Naive B cell (primary cell): ENCODE measurements around the gene SRSF5. TPM values are rescaled to one million over a fixed set of nuclear protein-coding genes. Genes with fewer than 3 reads are reported as not detected.

Experiments used
- ATAC-seq, 2 donors: fragments of 150-1000 bp; cut with Tn5 transposase; 2 replicates each; pipeline ENCODE4 v1.10.0; 2021; ENCODE audit warnings: low read depth in 2 of 2, mild to moderate bottlenecking in 2 of 2, moderate library complexity in 2 of 2
- DNase-seq: peaks from one replicate; pipeline ENCODE4 v3.0.0; 2022
- H3K27ac Mint-ChIP-seq, 6 donors: one replicate each; pipeline ENCODE4 v1.8.0; 2020 to 2022; ENCODE audit warnings: mild to moderate bottlenecking in 6 of 6, mixed read lengths in 6 of 6, moderate library complexity in 5 of 6, inconsistent platforms in 2 of 6
- H3K27me3 Mint-ChIP-seq, 3 donors: one replicate each; pipeline ENCODE4 v1.8.0; 2021 to 2022; ENCODE audit warnings: mixed read lengths in 3 of 3, mild to moderate bottlenecking in 1 of 3
- H3K36me3 Mint-ChIP-seq, 2 donors: one replicate each; pipeline ENCODE4 v1.8.0; 2020 to 2022; ENCODE audit warnings: mixed read lengths in 2 of 2, inconsistent platforms in 1 of 2, mild to moderate bottlenecking in 1 of 2
- H3K4me1 Mint-ChIP-seq, 3 donors: one replicate each; pipeline ENCODE4 v1.8.0; 2020 to 2022; ENCODE audit warnings: mixed read lengths in 3 of 3, inconsistent platforms in 1 of 3, mild to moderate bottlenecking in 1 of 3, moderate library complexity in 1 of 3
- H3K4me3 Mint-ChIP-seq, 8 donors: one replicate each; pipeline ENCODE4 v1.8.0; 2020 to 2022; ENCODE audit warnings: mild to moderate bottlenecking in 8 of 8, mixed read lengths in 8 of 8, moderate library complexity in 8 of 8, inconsistent platforms in 2 of 8
- H3K9me3 Mint-ChIP-seq, 7 donors: one replicate each; pipeline ENCODE4 v1.8.0; 2020 to 2022; ENCODE audit warnings: mixed read lengths in 7 of 7, mild to moderate bottlenecking in 5 of 7, inconsistent platforms in 2 of 7, moderate library complexity in 1 of 7
- polyA plus RNA-seq, 6 donors: library from polyadenylated mRNA; unstranded; fragments of 300-500 nt; fragmentation: Illumina TruSeq; gene quantifications; one replicate each; pipeline ENCODE4 v1.2.3, GENCODE V29; 2021; ENCODE audit warnings: low read depth in 6 of 6

The SRSF5 gene
- polyA plus RNA-seq, 6 donors from 2014 or later, result 654 to 1,299 (median 1,165) TPM

DNA sequence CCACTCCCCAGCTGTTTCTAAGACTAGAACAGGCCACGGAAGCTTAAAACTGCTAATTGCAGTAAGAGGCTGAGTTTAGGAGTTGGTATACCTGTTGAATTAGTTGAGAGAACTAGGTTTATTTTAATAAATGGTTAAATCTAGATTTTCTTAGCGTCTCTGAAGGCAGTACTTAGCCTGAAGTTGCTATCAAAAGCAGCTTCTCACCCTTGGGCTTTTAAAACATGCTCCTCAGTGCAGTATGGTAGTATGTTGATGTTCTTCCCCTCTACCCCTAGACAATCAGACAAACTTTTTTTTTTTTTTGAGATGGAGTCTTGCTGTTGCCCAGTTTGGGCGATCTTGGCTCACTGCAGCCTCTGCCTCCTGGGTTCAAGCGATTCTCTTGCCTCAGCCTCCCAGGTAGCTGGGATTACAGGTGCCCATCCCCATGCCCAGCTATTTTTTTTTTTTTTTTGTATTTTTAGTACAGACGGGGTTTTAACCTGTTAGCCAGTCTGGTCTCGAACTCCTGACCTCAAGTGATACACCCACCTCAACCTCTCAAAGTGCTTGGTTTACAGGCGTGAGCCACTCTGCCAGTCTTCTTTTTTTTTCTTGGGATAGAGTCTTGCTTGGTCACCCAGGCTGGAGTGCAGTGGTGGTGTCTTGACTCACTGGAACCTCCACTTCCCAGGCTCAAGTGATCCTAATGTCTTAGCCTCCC lies 6.8 kb downstream of the SRSF5 start:
- Mint-ChIP-seq H3K36me3 (peaks cover 29% of the 10 kb centered on the region in 2 donors), H3K27ac (peak overlapping the region in 2 of 6 donors; percentile 81 to 83), H3K27me3 (no peaks in the 10 kb centered on the region), H3K4me3 (peak overlapping the region in 2 of 8 donors; percentile 40 to 56), H3K4me1 (peaks cover 41 to 62% (median 44%) of the 10 kb centered on the region in 3 donors), H3K9me3 (no peaks in the 10 kb centered on the region)
- ATAC-seq (peak in 1 of 2 donors; percentile 31), DNase-seq (no peak)

DNA sequence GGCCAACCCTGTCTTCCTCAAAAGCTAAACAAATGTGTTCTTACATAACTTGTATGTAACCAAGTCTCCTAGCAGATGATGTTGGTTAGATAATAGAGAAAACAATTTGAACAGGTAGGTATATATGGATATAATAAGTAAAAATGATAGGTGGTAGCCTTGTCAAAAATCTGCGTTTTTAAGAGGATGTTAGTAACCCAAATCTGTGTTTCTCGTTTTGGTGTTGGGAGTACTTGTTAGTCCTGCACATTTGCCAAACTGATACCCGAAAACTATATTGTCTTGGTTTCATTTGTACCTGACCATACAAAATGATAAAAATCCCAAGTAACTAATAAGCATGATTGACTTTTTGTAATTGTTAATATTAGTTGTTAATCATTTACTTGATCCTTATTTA lies 8.1 kb downstream of the SRSF5 start:
- H3K36me3 Mint-ChIP-seq, result peaks cover 20 to 21% of the 10 kb centered on the region in 2 donors
- no peak for ATAC-seq
- no peaks in the 10 kb centered on the region for H3K27me3 Mint-ChIP-seq
- peak overlapping the region in 1 of 8 donors; percentile 13 for H3K4me3 Mint-ChIP-seq
- H3K9me3 Mint-ChIP-seq, result no peaks in the 10 kb centered on the region
- H3K4me1 Mint-ChIP-seq, result peaks cover 31 to 53% (median 35%) of the 10 kb centered on the region in 3 donors
- no peak for DNase-seq
- peak overlapping the region in 4 of 6 donors; percentile 29 to 82 (median 66) for H3K27ac Mint-ChIP-seq

DNA sequence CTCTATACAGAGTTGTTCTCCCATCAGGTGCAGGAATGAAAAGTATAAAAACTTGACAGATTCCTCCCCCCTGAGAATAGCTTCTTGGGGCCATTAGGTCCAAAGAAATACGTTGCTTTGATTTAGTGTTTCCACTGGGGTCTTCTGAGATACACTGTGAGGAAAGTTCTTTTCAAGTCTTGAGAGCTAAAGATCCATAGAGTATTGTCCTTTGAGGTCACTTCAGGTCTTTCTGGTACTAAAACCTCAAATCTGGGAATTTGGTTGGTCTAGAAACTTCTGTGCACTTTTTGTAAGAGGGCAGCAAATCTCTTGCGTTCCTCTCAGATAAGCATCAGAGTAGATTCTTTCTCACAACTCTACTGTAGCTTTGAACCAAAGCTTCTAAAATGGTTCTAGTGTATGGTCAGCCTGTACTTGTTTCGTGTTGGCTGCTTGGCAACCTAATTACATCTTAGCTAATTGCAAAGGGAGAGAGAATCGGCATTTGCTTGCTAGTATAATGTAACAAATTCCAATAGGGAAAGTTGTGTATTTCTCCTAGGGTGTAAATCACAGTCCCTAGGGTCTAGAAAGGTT lies 10.0 kb downstream of the SRSF5 start:
- H3K36me3 Mint-ChIP-seq, result peaks cover 7 to 26% of the 10 kb centered on the region in 2 donors
- peaks cover 30 to 40% (median 35%) of the 10 kb centered on the region in 3 donors for H3K4me1 Mint-ChIP-seq
- H3K27ac Mint-ChIP-seq, result peak overlapping the region in 4 of 6 donors; percentile 4 to 56 (median 26)
- ATAC-seq (no peak), DNase-seq (no peak)
- no peaks in the 10 kb centered on the region for H3K27me3 Mint-ChIP-seq
- no peaks in the 10 kb centered on the region for H3K9me3 Mint-ChIP-seq
- no peak overlapping the region for H3K4me3 Mint-ChIP-seq

DNA sequence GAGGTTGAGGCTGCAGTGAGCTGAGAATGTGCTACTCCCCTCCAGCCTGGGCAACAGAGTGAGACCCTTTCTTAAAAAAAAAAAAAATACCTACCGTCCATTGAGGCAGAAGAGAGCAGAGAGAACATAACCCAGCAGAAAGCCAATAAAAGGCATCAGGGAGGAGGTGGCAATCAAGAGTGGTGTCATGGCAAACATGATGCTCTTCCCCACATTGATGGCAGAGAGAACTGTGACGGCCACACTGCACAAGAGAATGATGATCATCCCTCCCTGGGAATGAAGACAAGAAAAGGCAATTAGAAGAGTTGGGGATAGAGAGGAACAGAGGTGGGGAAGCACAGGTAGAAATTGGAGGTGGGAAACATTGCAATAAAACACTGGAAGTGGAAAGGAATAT lies 12.1 kb downstream of the SRSF5 start:
- Mint-ChIP-seq H3K4me1 (peaks cover 26 to 30% (median 28%) of the 10 kb centered on the region in 3 donors), H3K4me3 (peak overlapping the region in 1 of 8 donors; percentile 48), H3K27me3 (no peaks in the 10 kb centered on the region), H3K9me3 (no peaks in the 10 kb centered on the region), H3K27ac (peak overlapping the region; percentile 60 to 97 (median 70)), H3K36me3 (peaks cover 7 to 26% of the 10 kb centered on the region in 2 donors)
- DNase-seq (no peak), ATAC-seq (no peak)

DNA sequence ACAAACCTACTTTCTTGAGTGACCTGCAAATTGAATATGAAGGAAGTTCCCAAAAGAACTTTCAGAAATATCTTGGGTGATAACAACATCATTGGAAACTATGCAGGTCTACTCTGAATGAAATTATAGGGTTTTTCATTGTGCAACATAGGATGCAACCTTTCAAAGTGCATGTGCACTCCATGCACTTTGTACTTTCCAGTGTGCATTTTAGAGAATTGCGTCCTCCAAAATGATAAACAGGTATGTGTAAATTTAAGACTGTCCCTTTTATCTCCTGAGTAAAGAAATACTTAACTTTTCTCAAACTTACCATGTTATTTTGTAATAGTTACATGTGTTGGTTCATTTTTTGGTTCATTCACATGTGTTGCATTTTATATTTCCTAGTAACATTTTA lies 13.2 kb downstream of the SRSF5 start:
- Mint-ChIP-seq H3K27me3 (no peaks in the 10 kb centered on the region), H3K36me3 (peaks cover 7 to 26% of the 10 kb centered on the region in 2 donors), H3K9me3 (no peaks in the 10 kb centered on the region), H3K4me1 (peaks cover 20 to 30% (median 28%) of the 10 kb centered on the region in 3 donors), H3K4me3 (no peak overlapping the region), H3K27ac (no peak overlapping the region)
- DNase-seq (no peak), ATAC-seq (no peak)

DNA sequence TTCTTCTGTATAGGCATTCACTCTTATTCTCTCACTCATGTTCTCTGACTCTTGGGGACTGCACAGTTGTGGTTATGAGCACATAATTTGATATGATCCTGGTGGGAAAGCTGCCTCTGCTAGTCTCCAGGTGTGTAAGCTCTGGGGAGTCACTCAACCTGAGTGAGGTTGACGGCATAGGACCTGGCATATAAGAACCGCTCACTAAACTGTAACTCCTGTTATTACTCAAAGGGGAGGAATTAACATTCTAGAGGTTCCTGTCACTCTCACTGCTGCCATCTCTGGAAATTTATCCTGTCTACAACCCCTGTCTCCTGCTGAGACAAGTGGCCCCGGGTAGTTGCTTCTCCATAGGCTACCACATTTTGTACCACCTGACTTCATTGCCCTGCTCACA lies 14.0 kb downstream of the SRSF5 start:
- peaks cover 15 to 26% (median 25%) of the 10 kb centered on the region in 3 donors for H3K4me1 Mint-ChIP-seq
- no peak for DNase-seq
- H3K27me3 Mint-ChIP-seq, result no peaks in the 10 kb centered on the region
- H3K36me3 Mint-ChIP-seq, result peaks cover 7 to 24% of the 10 kb centered on the region in 2 donors
- ATAC-seq, result no peak
- H3K4me3 Mint-ChIP-seq, result no peak overlapping the region
- H3K27ac Mint-ChIP-seq, result peak overlapping the region in 5 of 6 donors; percentile 15 to 78 (median 62)
- no peaks in the 10 kb centered on the region for H3K9me3 Mint-ChIP-seq

DNA sequence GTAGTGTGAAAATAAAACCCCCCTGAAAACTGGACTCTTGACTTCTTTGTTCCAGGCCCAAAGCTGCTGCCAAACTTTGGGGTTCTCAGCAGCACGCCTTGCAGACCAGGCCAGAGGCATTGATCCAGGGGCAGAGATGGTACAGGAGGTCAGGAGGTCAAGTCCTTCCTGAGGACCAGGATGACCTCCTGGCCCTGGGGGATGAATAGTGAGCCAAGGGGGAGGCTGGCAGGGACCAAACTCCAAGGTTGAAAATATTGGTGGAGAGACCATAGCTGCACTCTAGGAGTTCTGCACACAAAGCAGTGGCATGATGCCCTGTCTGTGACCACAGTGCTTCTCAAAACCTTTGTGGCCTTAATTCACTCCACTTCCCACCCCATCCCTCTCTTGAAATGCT lies 18.0 kb downstream of the SRSF5 start:
- Mint-ChIP-seq H3K27ac (peak overlapping the region in 1 of 6 donors; percentile 39), H3K36me3 (peaks cover 0 to 16% of the 10 kb centered on the region in 2 donors), H3K4me1 (peaks cover 0 to 11% (median 10%) of the 10 kb centered on the region in 3 donors), H3K27me3 (no peaks in the 10 kb centered on the region), H3K4me3 (no peak overlapping the region), H3K9me3 (no peaks in the 10 kb centered on the region)
- DNase-seq (no peak), ATAC-seq (no peak)

DNA sequence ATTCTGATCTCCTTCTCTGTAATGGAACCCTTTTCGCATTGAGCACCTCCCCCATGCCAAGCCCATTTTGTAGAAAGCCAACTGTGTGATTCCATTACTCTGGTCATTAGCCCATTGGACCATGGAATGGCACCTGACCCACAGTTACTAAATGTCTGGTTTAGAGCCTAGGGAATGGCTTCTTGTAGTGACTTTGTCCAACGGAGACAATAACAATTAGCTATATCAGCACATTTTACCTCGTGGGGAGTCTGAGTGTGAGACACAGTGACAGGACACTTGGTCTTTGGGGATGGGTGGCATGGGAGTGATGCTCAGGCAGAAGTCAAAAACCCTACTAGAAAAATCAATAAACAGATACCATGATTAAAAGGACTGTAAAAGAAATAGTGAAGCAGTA lies 19.7 kb downstream of the SRSF5 start:
- Mint-ChIP-seq H3K4me3 (no peak overlapping the region), H3K27me3 (no peaks in the 10 kb centered on the region), H3K36me3 (peaks cover 0 to 9% of the 10 kb centered on the region in 2 donors), H3K4me1 (peaks cover under 1 to 6% (median 4%) of the 10 kb centered on the region in 3 donors), H3K27ac (peak overlapping the region in 2 of 6 donors; percentile 37 to 49), H3K9me3 (no peaks in the 10 kb centered on the region)
- ATAC-seq, result no peak
- no peak for DNase-seq

DNA sequence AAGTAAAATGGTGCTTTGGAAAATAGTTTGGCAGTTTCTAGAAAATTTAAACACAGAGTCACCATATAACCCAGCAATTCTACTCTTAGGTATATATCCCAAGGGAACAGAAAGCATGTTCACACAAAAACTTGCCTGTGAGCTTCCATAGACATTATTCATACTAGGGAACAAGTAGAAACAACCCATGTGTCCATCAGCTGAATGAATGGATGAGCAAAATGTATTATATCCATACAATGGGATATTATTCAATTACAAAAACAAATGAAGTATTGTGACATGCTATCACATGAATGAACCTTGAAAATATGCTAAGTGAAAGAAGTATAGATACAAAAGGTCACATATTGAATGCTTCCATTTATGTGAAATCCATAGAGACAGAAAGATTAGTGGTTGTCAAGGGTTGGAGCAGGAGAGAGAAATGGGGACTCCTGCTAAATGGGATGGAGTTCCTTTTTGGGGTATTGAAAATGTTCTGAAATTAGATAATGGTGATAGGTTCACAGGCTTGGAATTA lies 22.2 kb downstream of the SRSF5 start:
- no peak for DNase-seq
- H3K27ac Mint-ChIP-seq, result no peak overlapping the region
- no peaks in the 10 kb centered on the region for H3K27me3 Mint-ChIP-seq
- no peak for ATAC-seq
- peaks cover 0 to 9% of the 10 kb centered on the region in 2 donors for H3K36me3 Mint-ChIP-seq
- peaks cover 0 to 6% (median 4%) of the 10 kb centered on the region in 3 donors for H3K4me1 Mint-ChIP-seq
- H3K9me3 Mint-ChIP-seq, result no peaks in the 10 kb centered on the region
- H3K4me3 Mint-ChIP-seq, result no peak overlapping the region

DNA sequence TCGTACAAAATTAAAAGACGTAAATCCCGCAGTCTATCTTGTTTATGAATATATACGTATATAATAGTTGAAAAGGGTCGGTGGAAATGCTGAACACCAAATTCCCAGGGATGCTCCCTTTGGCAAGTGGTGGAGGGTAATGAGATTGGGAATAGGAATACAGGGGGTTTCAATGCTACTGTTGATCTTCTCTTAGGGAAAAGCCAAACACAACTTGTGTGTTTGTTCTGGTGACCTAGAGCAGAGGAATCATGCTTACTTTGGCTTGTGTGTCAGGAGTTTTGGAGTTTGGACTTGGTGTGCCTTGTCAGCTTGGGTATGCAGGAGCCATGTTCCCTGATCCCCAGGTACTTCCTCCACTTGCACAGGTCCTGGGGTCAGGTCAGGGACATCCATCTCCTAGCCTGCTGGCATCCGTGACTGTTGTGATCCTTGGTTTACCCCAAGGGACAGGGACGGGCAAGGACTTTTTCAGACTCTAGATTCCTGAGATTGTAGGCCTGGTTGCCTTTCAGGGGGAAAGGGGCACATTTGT lies 26.0 kb downstream of the SRSF5 start:
- Mint-ChIP-seq H3K9me3 (no peaks in the 10 kb centered on the region), H3K4me3 (no peak overlapping the region), H3K36me3 (peaks cover 0 to 7% of the 10 kb centered on the region in 2 donors), H3K4me1 (peaks cover 0 to 6% (median 0%) of the 10 kb centered on the region in 3 donors), H3K27ac (peak overlapping the region in 1 of 6 donors; percentile 38), H3K27me3 (peaks cover 0 to 18% (median 15%) of the 10 kb centered on the region in 3 donors)
- ATAC-seq, result no peak
- DNase-seq, result no peak

DNA sequence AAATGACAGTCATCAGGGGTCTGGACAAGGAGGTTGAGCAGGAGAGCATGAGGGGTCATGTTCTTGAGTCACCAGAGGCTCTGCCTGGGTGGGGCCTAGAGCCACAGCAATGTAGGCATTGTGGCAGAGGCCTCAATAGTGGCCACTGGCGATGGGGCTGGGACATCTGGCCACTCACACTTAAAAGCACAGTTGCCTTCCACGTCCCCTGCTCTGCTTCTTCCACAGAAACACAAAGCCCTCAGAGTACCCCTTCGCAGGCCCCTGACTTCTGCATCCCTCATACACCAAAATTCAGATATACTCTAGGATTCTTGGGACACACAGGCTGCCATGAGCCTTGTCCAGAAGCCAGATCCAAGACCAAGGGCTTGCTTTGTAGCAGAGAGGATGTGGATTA lies 27.8 kb downstream of the SRSF5 start:
- Mint-ChIP-seq H3K27me3 (peaks cover 0 to 35% (median 15%) of the 10 kb centered on the region in 3 donors), H3K27ac (no peak overlapping the region), H3K9me3 (no peaks in the 10 kb centered on the region), H3K4me1 (peaks cover 0 to 6% (median 0%) of the 10 kb centered on the region in 3 donors), H3K36me3 (peaks cover 0 to 7% of the 10 kb centered on the region in 2 donors), H3K4me3 (no peak overlapping the region)
- ATAC-seq (no peak), DNase-seq (no peak)

DNA sequence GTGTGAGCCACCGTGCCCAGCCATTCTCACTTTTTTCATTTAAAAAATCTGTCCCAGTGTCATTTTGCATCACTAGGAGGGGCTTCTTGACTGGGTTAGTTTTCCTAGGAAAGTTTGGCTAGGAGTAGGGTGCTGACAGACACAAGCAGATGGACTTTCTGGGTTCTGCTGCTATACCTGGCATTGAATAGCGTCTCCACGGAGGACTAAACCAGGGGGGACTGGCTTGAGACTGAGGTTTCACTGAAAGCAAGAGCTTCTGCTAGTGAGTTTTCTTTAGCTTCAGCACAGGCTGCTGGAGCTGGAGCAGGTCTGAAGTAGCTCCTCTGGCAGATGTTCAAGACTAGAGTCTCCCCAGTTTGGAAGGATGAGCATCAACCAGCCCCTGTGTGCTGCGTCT lies 28.7 kb downstream of the SRSF5 start:
- Mint-ChIP-seq H3K27me3 (peaks cover 2 to 41% (median 20%) of the 10 kb centered on the region in 3 donors), H3K4me1 (peaks cover 0 to 6% (median 0%) of the 10 kb centered on the region in 3 donors), H3K36me3 (peaks cover 2 to 12% of the 10 kb centered on the region in 2 donors), H3K4me3 (no peak overlapping the region), H3K9me3 (peaks cover 0 to 2% (median 0%) of the 10 kb centered on the region in 7 donors), H3K27ac (no peak overlapping the region)
- no peak for DNase-seq
- ATAC-seq, result no peak

DNA sequence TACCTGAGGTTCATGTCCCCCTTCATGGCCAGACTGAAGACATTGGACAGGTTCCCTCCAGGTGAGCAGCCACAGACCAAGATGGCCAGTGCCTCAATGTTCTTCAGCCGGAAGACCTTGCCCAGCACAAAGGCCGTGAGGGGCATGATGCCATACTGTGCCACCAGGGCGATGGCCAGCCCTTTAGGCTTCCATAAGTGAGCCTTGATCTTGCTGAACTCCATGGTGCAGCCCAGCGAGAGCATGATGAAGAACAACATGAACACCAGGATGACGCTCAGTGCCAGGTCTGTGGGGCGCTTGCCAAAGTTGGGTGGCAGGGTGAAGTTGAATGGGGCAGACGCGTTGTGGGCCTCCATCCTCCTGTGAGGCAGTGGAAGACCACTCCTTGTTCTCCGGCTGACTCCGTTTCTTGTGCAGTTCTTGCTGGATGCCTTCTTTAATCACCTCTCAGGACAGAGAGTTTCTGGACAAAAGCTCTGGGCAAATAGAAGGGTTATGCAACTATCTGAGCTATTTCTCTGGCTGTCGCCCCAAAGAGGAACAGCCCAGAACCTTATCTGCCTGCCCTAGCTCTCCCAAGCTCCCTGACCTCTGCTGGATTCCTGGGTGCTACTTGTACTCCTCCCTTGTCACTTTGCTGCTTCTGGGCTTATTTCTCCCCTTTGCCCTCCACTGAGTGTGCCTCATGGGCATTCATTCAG lies 30.0 kb downstream of the SRSF5 start, which contains the start of gene SLC10A1:
Gene SLC10A1, minus strand, starts transcription at position 445 of the 704 bp plus-strand sequence. Its CDS starts 86 bp downstream, at position 359.
- ATAC-seq, result no peak
- H3K9me3 Mint-ChIP-seq, result peaks cover 0 to 6% (median 0%) of the 10 kb centered on the region in 7 donors
- peaks cover 5 to 51% (median 20%) of the 10 kb centered on the region in 3 donors for H3K27me3 Mint-ChIP-seq
- no peaks in the 10 kb centered on the region for H3K4me1 Mint-ChIP-seq
- H3K27ac Mint-ChIP-seq, result peak within 1 kb of the TSS in 1 of 6 donors; percentile 30
- H3K36me3 Mint-ChIP-seq, result peaks cover 6 to 19% of the 10 kb centered on the region in 2 donors
- H3K4me3 Mint-ChIP-seq, result no peak within 1 kb of the TSS
- DNase-seq, result no peak
